ENCODE results near the gene SNAI3. TPM values are rescaled to one million over a fixed set of nuclear protein-coding genes. Genes with fewer than 3 reads are reported as not detected.

The SNAI3 gene
- total RNA-seq, 1 donor from 2014 or later: 0.53 TPM

- ATAC-seq (no peak), DNase-seq (ENCODE audit: low spot score) (no peak)
- intact Hi-C loops (cut with DNase I): no loop called here
These were observed 40.4 kb downstream of the SNAI3 start for GRCh38 chr16:88645941-88646340.

DNA sequence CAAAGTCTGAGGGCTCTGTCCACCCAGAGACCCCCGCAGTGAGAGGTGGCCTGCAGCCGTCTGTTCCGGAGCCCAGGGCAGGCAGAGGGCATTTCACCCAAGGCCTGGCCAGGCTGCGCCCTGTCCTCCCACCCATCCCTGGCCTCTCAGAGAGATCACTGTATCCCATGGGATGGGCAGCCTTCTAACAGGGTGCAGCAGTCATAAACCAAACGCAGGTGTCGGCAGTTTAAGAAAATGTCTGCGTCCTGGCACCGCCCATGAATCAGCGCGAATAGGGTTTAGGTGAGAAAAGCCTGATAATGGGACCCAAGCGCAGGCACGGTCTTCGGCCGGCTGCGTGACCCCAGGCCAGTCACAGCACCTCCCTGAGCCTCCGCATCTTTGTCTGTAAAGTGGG, 40.9 kb downstream of the SNAI3 start:
- intact Hi-C loops (cut with DNase I): no loop called here
- DNase-seq (ENCODE audit: low spot score): no peak
- no peak for ATAC-seq

DNA sequence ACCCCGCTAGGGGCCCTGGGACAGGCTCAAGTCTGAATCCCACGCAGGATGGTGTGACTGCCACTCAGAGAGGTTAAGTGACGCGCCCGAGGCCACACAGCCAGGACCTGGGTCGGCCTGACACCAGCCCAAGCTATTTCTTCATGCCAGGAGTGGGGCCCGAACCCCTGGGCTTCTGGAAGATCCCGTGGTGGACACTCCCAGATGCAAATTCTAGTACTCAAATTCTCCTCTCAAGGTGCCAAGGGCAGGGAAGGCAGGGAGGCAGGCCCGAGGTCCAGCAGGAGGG, 42.7 kb downstream of the SNAI3 start:
- ATAC-seq (no peak), DNase-seq (ENCODE audit: low spot score) (no peak)

GRCh38 chr16:88642881-88643643, 43.2 kb downstream of the SNAI3 start:
- no peak for DNase-seq (ENCODE audit: low spot score)
- no peak for ATAC-seq
- intact Hi-C loops (cut with DNase I): no loop called here

More for the DNA sequence above, 42.7 kb downstream of the SNAI3 start:
- intact Hi-C loops (cut with DNase I): no loop called here

GRCh38 chr16:88640498-88641247, 45.6 kb downstream of the SNAI3 start:
- no peak for ATAC-seq
- DNase-seq (ENCODE audit: low spot score): no peak
- intact Hi-C loops (cut with DNase I): no loop called here

DNA sequence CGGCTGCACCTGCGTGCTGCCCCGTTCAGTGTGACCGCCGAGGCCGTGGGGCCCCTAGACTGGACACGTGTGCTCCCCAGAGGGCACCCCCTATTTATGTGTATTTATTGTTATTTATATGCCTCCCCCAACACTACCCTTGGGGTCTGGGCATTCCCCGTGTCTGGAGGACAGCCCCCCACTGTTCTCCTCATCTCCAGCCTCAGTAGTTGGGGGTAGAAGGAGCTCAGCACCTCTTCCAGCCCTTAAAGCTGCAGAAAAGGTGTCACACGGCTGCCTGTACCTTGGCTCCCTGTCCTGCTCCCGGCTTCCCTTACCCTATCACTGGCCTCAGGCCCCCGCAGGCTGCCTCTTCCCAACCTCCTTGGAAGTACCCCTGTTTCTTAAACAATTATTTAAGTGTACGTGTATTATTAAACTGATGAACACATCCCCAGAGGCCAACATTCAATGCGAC, 46.2 kb downstream of the SNAI3 start:
- no peak for DNase-seq (ENCODE audit: low spot score)
- intact Hi-C loops (cut with DNase I): no loop called here
- no peak for ATAC-seq

DNA sequence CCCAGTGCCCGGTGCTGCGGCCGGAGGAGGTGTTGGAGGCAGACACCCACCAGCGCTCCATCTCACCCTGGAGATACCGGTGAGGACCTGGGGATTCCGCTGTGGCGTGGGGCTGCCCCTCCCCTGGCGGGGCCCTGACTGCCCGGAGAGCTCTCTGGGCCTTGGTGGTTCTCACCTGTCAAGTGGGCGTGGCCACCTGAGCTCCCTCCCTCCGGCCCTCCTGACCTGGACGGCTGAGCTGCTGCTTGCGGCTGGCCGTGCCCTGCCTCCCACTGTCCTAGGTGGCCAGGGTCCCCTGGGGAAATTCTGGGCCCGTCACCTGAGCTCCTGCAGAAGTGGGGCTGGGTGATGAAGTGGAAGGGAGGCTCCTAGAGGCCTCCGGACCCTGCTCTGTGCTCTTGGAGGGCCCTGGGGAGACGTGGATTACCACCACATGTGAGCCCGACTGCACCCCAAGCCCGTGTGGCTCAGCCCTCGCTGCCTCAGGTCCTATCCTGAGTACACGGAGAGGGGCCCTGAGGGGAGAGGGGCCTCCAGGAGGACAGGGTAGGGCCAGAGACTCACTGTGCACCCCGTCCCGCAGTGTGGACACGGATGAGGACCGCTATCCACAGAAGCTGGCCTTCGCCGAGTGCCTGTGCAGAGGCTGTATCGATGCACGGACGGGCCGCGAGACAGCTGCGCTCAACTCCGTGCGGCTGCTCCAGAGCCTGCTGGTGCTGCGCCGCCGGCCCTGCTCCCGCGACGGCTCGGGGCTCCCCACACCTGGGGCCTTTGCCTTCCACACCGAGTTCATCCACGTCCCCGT, 46.9 kb downstream of the SNAI3 start:
- intact Hi-C loops (cut with DNase I): no loop called here
- ATAC-seq (no peak), DNase-seq (ENCODE audit: low spot score) (no peak)

DNA sequence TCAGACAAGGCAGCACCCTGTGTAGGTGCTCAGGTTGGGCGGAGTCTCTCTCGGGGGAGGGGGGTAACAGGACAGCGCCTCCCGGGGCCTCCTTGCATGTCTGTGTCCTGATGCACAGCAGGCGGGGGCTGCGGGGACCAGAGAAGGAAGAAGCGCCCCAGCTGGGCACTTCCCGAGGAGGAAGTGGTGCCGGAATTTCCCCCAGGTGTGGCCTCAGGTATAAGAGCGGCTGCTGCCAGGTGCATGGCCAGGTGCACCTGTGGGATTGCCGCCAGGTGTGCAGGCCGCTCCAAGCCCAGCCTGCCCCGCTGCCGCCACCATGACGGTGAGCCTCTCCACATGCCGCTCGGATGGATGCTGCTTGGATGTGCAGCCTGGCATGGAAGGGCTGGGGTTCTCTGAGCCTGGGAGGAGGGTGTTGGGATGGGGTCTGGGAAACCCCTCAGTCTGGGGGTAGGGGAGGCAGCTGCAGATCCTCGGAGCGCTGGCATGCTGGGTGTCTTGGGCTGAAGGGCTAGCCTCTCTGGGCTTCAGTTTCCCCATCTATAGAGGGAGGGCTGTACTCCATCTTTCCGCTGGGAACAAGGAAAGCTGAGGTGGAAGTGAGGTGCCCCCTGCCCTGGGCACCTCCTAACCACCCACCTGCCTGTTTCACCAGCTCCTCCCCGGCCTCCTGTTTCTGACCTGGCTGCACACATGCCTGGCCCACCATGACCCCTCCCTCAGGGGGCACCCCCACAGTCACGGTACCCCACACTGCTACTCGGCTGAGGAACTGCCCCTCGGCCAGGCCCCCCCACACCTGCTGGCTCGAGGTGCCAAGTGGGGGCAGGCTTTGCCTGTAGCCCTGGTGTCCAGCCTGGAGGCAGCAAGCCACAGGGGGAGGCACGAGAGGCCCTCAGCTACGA, 47.7 kb downstream of the SNAI3 start, which contains the start of gene IL17C:
IL17C (plus strand) TSS at position 250 of the 908 bp plus-strand sequence; CDS start at position 320, 70 bp downstream.
- ATAC-seq (no peak), DNase-seq (ENCODE audit: low spot score) (no peak)
- intact Hi-C loops (cut with DNase I): no loop called here

DNA sequence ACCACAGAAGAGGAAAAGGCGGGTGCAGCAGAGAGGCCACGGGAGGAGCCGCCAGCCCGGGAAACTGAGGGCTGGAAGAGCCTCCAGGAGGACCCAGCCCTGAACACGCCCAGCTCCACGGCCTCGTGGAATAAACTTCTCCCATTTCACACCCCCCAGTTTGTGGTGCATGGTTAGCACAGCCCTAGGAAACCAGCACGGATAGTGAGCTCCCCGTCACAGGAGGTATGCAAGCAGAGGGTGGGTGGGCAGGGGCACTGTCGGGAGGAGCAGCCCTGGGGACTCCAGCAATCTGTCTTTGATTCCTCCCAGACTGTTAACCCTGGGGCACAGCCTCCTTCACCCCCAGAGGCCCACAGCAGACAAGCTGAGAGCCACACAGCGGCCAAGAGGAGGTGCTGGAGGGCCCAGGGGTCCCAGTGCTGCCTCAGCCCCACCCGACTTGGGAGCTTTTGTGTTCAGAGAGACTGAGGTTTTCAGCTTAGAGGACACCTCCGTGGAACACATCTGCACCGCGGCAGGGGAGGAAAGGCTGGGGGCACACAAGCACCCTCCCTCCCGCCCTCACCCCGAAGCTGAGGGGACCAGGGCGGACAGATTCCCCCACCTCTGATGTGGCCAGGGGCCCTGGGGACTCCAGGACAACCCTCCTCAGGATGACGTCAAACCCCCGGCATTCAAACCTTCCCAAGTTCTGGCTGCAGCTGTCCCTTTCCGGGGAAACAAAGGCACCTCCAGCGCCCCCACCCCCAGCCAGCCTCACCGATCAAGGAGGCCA, 49.6 kb downstream of the SNAI3 start:
- intact Hi-C loops (cut with DNase I): no loop called here
- ATAC-seq (no peak), DNase-seq (ENCODE audit: low spot score) (no peak)

- intact Hi-C loops (cut with DNase I): no loop called here
- DNase-seq (ENCODE audit: low spot score) (no peak), ATAC-seq (no peak)
These were observed 50.5 kb downstream of the SNAI3 start for GRCh38 chr16:88635671-88636319.

DNA sequence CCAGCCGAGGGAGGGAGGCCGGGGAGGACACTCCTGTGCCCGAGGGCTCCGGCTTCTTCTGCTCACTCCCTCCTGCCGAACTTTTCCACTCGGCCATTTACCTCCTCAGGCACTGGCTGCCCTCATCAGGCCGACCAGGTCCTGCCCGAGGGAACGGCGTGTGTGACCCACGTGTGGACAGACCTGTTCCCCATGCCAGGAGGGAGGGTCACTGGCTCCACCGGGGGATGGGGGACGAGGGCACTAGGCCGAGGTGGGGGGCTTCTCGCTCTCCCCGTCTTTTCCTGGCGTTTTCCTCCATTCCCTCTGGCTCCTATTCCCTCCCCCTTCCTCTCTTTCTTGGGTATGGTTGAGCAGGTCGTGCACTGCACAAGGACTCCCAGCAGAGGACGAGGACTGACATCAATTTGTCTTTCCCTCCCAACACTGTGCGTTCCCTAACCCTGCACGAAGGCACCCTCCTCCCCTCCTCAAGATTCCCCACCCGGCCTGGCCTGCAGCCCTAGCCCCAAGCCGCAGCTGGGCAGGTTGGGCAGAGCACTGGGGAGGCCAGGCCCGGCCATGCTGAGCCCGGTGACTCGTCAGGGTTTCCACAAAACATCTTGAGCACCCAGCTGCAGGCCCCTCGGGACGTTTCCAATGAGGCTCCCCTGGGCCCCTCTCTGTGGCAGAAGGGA, 51.2 kb downstream of the SNAI3 start:
- intact Hi-C loops (cut with DNase I): no loop called here
- ATAC-seq: no peak
- no peak for DNase-seq (ENCODE audit: low spot score)

DNA sequence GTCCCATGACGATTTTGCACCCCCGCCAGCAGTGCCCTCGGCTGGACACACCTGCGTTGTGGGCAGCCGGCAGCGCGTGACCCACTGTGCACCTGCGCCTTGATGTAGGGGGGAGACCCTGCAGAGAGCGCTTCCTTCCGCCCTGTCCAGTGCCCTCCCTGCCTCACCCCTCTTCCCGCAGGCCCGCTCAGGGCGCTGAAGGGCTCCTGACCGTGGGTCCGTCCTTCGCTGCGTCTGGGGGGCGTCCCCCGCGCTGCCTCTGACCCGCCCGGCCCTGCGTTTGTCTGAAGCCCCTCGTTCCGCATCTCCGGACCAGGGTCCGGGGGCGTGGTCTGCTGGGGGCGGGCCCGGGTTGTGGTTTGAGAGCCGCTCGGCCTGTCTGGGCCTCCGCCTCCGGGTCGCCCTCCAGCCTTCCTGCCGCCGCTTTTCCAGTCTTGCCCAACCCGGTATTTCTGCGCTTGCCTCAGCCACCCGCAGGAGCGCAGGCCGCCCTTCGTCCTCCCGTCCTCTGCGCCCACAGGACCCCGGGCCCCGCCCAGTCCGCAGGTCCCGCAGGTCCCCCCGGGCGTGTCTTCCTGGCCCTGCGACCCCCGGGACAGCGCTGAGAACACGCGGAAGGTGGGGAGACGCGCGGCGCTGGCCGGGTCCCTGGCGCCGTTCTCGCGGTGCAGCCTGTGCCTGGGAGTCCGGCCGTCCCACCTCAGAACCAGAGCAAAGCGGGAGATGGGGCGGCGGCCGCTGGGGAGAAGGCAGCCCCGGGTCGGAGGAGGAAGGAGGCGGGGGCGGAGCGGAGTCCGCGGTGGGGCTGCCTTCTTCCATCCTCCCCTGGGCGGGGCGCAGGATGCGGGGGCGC, 51.9 kb downstream of the SNAI3 start:
- peak; percentile 23 for ATAC-seq
- DNase-seq (ENCODE audit: low spot score): no peak
- intact Hi-C loops (cut with DNase I): no loop called here

DNA sequence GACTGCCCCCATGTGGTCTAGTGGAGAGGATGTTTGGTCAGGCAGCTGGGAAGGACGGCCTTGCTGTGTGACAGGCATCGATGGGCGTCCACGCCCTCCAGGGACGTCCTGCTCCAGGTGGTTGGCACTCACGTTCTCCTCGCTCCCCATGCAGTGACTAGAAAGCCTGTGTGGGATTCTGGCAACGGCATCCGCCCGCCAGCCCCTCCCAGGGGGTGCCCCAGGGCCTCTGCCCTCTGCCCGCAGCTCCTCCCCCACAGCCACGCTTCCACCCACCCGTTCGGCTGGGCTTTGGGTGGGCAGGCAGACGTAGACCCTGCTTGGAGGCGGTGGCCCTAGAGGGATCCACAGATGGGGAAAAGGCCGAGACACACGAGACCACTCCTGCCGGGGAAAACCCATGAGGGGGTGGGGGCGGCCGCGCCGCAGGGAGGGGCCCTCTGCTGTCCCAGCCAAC, 52.6 kb downstream of the SNAI3 start:
- DNase-seq (ENCODE audit: low spot score): no peak

GRCh38 chr16:88632587-88632930, 53.7 kb downstream of the SNAI3 start:
- ATAC-seq: no peak
- intact Hi-C loops (cut with DNase I): no loop called here
- no peak for DNase-seq (ENCODE audit: low spot score)

More for the DNA sequence above, 52.6 kb downstream of the SNAI3 start:
- intact Hi-C loops (cut with DNase I): no loop called here
- peak; percentile 48 for ATAC-seq

DNA sequence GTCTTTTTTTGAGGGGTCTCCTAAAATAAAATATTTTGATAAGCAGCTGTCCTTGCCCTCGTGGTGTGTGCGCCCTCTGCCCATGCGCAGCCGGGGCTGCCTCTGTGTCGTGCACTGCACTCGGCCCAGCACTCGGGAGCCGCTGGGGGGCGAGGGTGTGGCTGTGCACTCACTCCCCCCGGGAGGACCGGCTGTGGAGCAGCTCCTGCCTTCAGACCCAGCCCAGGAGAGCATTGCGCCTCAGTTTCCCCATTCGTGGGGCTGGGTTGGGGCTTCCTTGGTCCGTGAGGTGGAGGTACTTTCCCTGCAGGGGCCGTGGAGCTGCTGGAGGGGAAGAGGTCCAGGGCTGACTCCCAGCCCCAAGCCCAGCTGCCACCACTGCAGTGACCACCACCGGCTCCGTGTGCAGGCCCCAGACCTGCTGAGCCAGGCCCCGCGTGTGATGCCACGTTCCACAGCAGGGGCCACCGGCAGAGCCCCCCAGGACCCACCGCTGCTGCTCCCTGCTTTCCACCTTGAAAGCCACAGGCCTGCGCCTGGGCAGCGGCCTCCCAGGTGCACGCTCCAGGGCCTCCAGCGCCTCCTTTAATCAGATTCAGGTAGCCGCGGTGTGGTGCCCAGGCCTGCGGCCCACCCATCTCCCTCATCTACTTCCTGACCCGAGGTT, 54.3 kb downstream of the SNAI3 start:
- intact Hi-C loops (cut with DNase I): no loop called here
- ATAC-seq: no peak
- DNase-seq (ENCODE audit: low spot score): no peak

DNA sequence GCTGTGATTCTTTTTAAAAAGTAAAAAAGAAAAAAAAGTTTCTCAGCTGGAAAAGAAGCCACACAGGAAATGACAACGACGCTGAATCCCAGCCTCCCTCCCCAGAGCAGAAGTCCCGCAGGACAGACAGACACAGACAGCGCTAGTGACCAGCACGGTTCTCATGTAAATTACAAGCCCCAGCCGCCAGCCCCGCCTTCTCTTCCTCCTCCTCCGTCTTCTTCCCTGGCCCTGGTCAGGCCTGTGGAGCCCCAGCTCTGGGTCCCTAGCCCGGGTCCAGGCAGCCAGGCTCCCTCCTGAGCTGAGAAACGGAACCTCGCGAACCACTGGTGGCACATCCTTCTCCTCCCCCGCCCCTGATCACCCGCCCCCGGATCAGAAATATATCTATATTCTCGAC, 54.9 kb downstream of the SNAI3 start:
- DNase-seq (ENCODE audit: low spot score): no peak
- intact Hi-C loops (cut with DNase I): no loop called here
- ATAC-seq: no peak
